Activated CD4-positive, alpha-beta T cell treated with anti-CD3 and anti-CD28 coated beads for 24 hours (primary cell): ENCODE results near the gene ZNF624.
A peak's percentile ranks its signal among the peaks of the same experiment; 100 is the strongest.
"Not testable (repeated sequence)": the region's sequence is repeated elsewhere in the genome, so short reads cannot be mapped to it uniquely, and the experiment has no call there.

Experiments
- DNase-seq, 2 donors: peaks; one replicate each; pipeline ENCODE4 v3.0.0-alpha.2; 2020; ENCODE audit warnings: low read depth in 2 of 2

ZNF624 gene

GRCh38 chr17:16653367-16654041 is at the start of gene ZNF624:
Gene ZNF624 (minus strand): TSS chr17:16653850.
- peak; percentile 81 to 86 for DNase-seq

- not testable (repeated sequence) for DNase-seq
Measured at GRCh38 chr17:16697603-16698002, 44.0 kb upstream of the ZNF624 start.

- DNase-seq, result not testable (repeated sequence)
Measured at GRCh38 chr17:16690447-16690846, 36.8 kb upstream of the ZNF624 start.

GRCh38 chr17:16689731-16690281 is 36.2 kb upstream of the ZNF624 start, which contains the start of gene CCDC144A:
Gene CCDC144A (plus strand): TSS chr17:16690241. CDS start chr17:16690401, 160 bp downstream.
- DNase-seq, result peak in 1 of 2 donors; percentile 57

- DNase-seq, result not testable (repeated sequence)
Measured at GRCh38 chr17:16687151-16687550, 33.5 kb upstream of the ZNF624 start.

- not testable (repeated sequence) for DNase-seq
Measured at GRCh38 chr17:16686019-16686418, 32.4 kb upstream of the ZNF624 start.

GRCh38 chr17:16683290-16684138 is 29.9 kb upstream of the ZNF624 start:
- DNase-seq, result not testable (repeated sequence)

GRCh38 chr17:16676676-16677268 is 23.1 kb upstream of the ZNF624 start:
- DNase-seq, result no peak

GRCh38 chr17:16666907-16667636 is 13.4 kb upstream of the ZNF624 start:
- DNase-seq, result not testable (repeated sequence)

GRCh38 chr17:16666553-16666906 is 12.9 kb upstream of the ZNF624 start:
- not testable (repeated sequence) for DNase-seq

GRCh38 chr17:16662936-16663335 is 9.3 kb upstream of the ZNF624 start:
- DNase-seq, result no peak

GRCh38 chr17:16661217-16661616 is 7.6 kb upstream of the ZNF624 start:
- no peak for DNase-seq

- DNase-seq, result no peak
Measured at GRCh38 chr17:16652847-16653366, 743 bp downstream of the ZNF624 start.

GRCh38 chr17:16652252-16652651 is 1.4 kb downstream of the ZNF624 start:
- no peak for DNase-seq

GRCh38 chr17:16649585-16649984 is 4.1 kb downstream of the ZNF624 start:
- DNase-seq, result no peak

- DNase-seq, result no peak
Measured at GRCh38 chr17:16639438-16639837, 14.2 kb downstream of the ZNF624 start.

- no peak for DNase-seq
Measured at GRCh38 chr17:16623282-16623681, 30.4 kb downstream of the ZNF624 start.

GRCh38 chr17:16622540-16623277 is 30.9 kb downstream of the ZNF624 start:
- DNase-seq, result no peak

GRCh38 chr17:16617481-16618060 is 36.1 kb downstream of the ZNF624 start:
- no peak for DNase-seq

GRCh38 chr17:16599537-16599936 is 54.1 kb downstream of the ZNF624 start:
- no peak for DNase-seq
